H9 (cell line): ENCODE data around the gene FCHSD2. TPM values are rescaled to one million over a fixed set of nuclear protein-coding genes. Genes with fewer than 3 reads are reported as not detected.

Experiments
- DNase-seq: peaks from one replicate; pipeline ENCODE4 v3.0.0-alpha.2; 2017
- H2AFZ ChIP-seq: one replicate; pipeline ENCODE4 v1.6.1; 2013; ENCODE audit warnings: mild to moderate bottlenecking, low read length, control low read depth, moderate library complexity
- H2AK5ac ChIP-seq: 2 replicates; pipeline ENCODE4 v1.6.1; 2013; ENCODE audit warnings: low read length, control low read depth, mixed read lengths; ENCODE audit not compliant: insufficient read length
- H2BK120ac ChIP-seq: one replicate; pipeline ENCODE4 v1.6.1; 2013; ENCODE audit warnings: low read depth, mild to moderate bottlenecking, low read length, control low read depth, inconsistent platforms; ENCODE audit not compliant: poor library complexity, severe bottlenecking
- H2BK12ac ChIP-seq: 2 replicates; pipeline ENCODE4 v1.6.1; 2013; ENCODE audit warnings: low read length, control low read depth, mixed read lengths, low read depth; ENCODE audit not compliant: insufficient read length
- H2BK15ac ChIP-seq: 2 replicates; pipeline ENCODE4 v1.6.1; 2013; ENCODE audit warnings: low read depth, low read length, control low read depth
- H2BK20ac ChIP-seq: one replicate; pipeline ENCODE4 v1.6.1; 2013; ENCODE audit warnings: low read depth, mild to moderate bottlenecking, low read length, control low read depth, inconsistent platforms; ENCODE audit not compliant: poor library complexity, severe bottlenecking
- H2BK5ac ChIP-seq: 2 replicates; pipeline ENCODE4 v1.6.1; 2013; ENCODE audit warnings: low read length, control low read depth, mixed read lengths; ENCODE audit not compliant: insufficient read length
- H3K14ac ChIP-seq: 2 replicates; pipeline ENCODE4 v1.6.1; 2013; ENCODE audit warnings: low read length, control low read depth; ENCODE audit not compliant: insufficient read depth
- H3K18ac ChIP-seq: 2 replicates; pipeline ENCODE4 v1.6.1; 2013; ENCODE audit warnings: low read depth, mild to moderate bottlenecking, mixed read lengths, low read length, control low read depth; ENCODE audit not compliant: insufficient read length
- H3K23ac ChIP-seq: 2 replicates; pipeline ENCODE4 v1.6.1; 2013; ENCODE audit warnings: low read length, control low read depth, mixed read lengths, low read depth; ENCODE audit not compliant: insufficient read length
- H3K23me2 ChIP-seq: 2 replicates; pipeline ENCODE4 v1.6.1; 2013; ENCODE audit warnings: low read depth, mild to moderate bottlenecking, mixed read lengths, low read length, control low read depth; ENCODE audit not compliant: insufficient read length, poor library complexity, severe bottlenecking
- H3K27ac ChIP-seq: 2 replicates; pipeline ENCODE4 v1.5.1; 2013; ENCODE audit warnings: low read length, control low read depth, mixed read lengths, low read depth; ENCODE audit not compliant: insufficient read length
- H3K27me3 ChIP-seq: 2 replicates; pipeline ENCODE4 v1.6.1; 2013; ENCODE audit warnings: low read length, control low read depth, inconsistent platforms; ENCODE audit not compliant: insufficient read depth
- H3K4ac ChIP-seq: 2 replicates; pipeline ENCODE4 v1.6.1; 2013; ENCODE audit warnings: low read depth, mild to moderate bottlenecking, control low read depth, inconsistent platforms, low read length, moderate library complexity
- H3K4me1 ChIP-seq: 2 replicates; pipeline ENCODE4 v1.6.1; 2013; ENCODE audit warnings: low read length, control low read depth, inconsistent platforms; ENCODE audit not compliant: insufficient read depth
- H3K4me2 ChIP-seq: 2 replicates; pipeline ENCODE4 v1.6.1; 2013; ENCODE audit warnings: low read length, control low read depth, mixed read lengths; ENCODE audit not compliant: insufficient read length, insufficient read depth
- H3K56ac ChIP-seq: 2 replicates; pipeline ENCODE4 v1.6.1; 2013; ENCODE audit warnings: low read depth, mild to moderate bottlenecking, mixed read lengths, low read length, control low read depth; ENCODE audit not compliant: insufficient read length
- H3K79me1 ChIP-seq: 2 replicates; pipeline ENCODE4 v1.6.1; 2013; ENCODE audit warnings: low read depth, mild to moderate bottlenecking, moderate library complexity, low read length, control low read depth, inconsistent platforms; ENCODE audit not compliant: insufficient read depth, poor library complexity, severe bottlenecking
- H3K79me2 ChIP-seq: 2 replicates; pipeline ENCODE4 v1.6.1; 2013; ENCODE audit warnings: low read length, control low read depth, inconsistent platforms; ENCODE audit not compliant: insufficient read depth
- H3K9ac ChIP-seq: 2 replicates; pipeline ENCODE4 v1.6.1; 2013; ENCODE audit warnings: low read length, control low read depth, mixed read lengths; ENCODE audit not compliant: insufficient read length; ENCODE audit errors: extremely low read depth
- H3K9me3 ChIP-seq: one replicate; pipeline ENCODE4 v1.6.1; 2013; ENCODE audit warnings: low read depth, low read length, inconsistent platforms; ENCODE audit not compliant: control insufficient read depth
- H3T11ph ChIP-seq: one replicate; pipeline ENCODE4 v1.6.1; 2013; ENCODE audit warnings: mild to moderate bottlenecking, low read length, control low read depth, inconsistent platforms
- H4K20me1 ChIP-seq: one replicate; pipeline ENCODE4 v1.6.1; 2013; ENCODE audit not compliant: control insufficient read depth, insufficient read length, insufficient read depth
- H4K5ac ChIP-seq: 2 replicates; pipeline ENCODE4 v1.6.1; 2013; ENCODE audit warnings: low read depth, mild to moderate bottlenecking, mixed read lengths, low read length, control low read depth; ENCODE audit not compliant: insufficient read length
- H4K8ac ChIP-seq: replicated peaks from 2 replicates; pipeline ENCODE4 v1.6.1; 2013; ENCODE audit warnings: low read length, control low read depth, mixed read lengths, low read depth; ENCODE audit not compliant: insufficient read length
- H4K91ac ChIP-seq: 2 replicates; pipeline ENCODE4 v1.6.1; 2013; ENCODE audit warnings: low read depth, mild to moderate bottlenecking, moderate library complexity, mixed read lengths, low read length, control low read depth; ENCODE audit not compliant: insufficient read length
- H3K27ac Mint-ChIP-seq, 3 experiments: 2 replicates in 2 of 3; 3 replicates in 1 of 3; pipeline ENCODE4 v1.8.0; 2020 to 2021; ENCODE audit warnings: mixed read lengths in 3 of 3, mild to moderate bottlenecking in 1 of 3, moderate library complexity in 1 of 3
- H3K27me3 Mint-ChIP-seq: 2 replicates; pipeline ENCODE4 v1.8.0; 2021; ENCODE audit warnings: low read depth, mild to moderate bottlenecking, moderate library complexity, mixed read lengths
- H3K36me3 Mint-ChIP-seq, 3 experiments: 2 replicates in 2 of 3; 3 replicates in 1 of 3; pipeline ENCODE4 v1.8.0; 2020 to 2021; ENCODE audit warnings: low read depth in 3 of 3, mixed read lengths in 3 of 3; ENCODE audit not compliant: insufficient read depth in 1 of 3
- H3K4me1 Mint-ChIP-seq, 2 experiments: 2 replicates each; pipeline ENCODE4 v1.8.0; 2020; ENCODE audit warnings: mixed read lengths in 2 of 2
- H3K4me3 Mint-ChIP-seq, 2 experiments: 2 replicates in 1 of 2; 3 replicates in 1 of 2; pipeline ENCODE4 v1.8.0; 2020 to 2021; ENCODE audit warnings: mild to moderate bottlenecking in 2 of 2, mixed read lengths in 2 of 2, moderate library complexity in 1 of 2
- H3K9me3 Mint-ChIP-seq, 2 experiments: 2 replicates in 1 of 2; 3 replicates in 1 of 2; pipeline ENCODE4 v1.8.0; 2020; ENCODE audit warnings: mild to moderate bottlenecking in 2 of 2, mixed read lengths in 2 of 2, moderate library complexity in 1 of 2
- CTCF ChIP-seq: fragments of 200-600 bp; sonication (generic); conservative IDR thresholded peaks from 3 replicates; pipeline ENCODE4 v1.8.0; 2021; ENCODE audit warnings: antibody characterized with exemption, mild to moderate bottlenecking
- WGBS: extraction: QIAGEN DNeasy Blood & Tissue Kit; methylation state at CpG from one replicate; pipeline ENCODE4 v1.1.7; 2013; ENCODE audit warnings: missing lambda C conversion rate, low lambda C conversion rate, mixed read lengths; ENCODE audit not compliant: insufficient read length; ENCODE audit errors: extremely low coverage; 5-methylcytosine and 5-hydroxymethylcytosine counted together
- total RNA-seq: library from RNA; stranded (reverse); gene quantifications from 2 replicates; pipeline ENCODE4 v1.2.1, GENCODE V29; 2021

Gene FCHSD2
- total RNA-seq, 1 experiment from 2014 or later: 17.8 TPM

GRCh38 chr11:73129198-73129597 lies 12.9 kb downstream of the FCHSD2 start:
- Histone ChIP-seq H3K23ac (no peak overlapping the region), H3K14ac (no peak overlapping the region), H3T11ph (no peak overlapping the region), H3K23me2 (no peaks in the 10 kb centered on the region), H2BK12ac (no peak overlapping the region), H2AFZ (no peak overlapping the region), H4K91ac (no peak overlapping the region), H3K56ac (no peak overlapping the region), H3K79me1 (no peaks in the 10 kb centered on the region), H4K20me1 (no peaks in the 10 kb centered on the region), H2BK20ac (no peak overlapping the region), H4K5ac (no peak overlapping the region), H3K79me2 (no peaks in the 10 kb centered on the region), H2BK5ac (no peak overlapping the region), H3K4ac (no peak overlapping the region), H3K27me3 (no peaks in the 10 kb centered on the region), H3K27ac (no peak overlapping the region), H3K4me1 (no peaks in the 10 kb centered on the region), H3K18ac (no peak overlapping the region), H3K9ac (no peak overlapping the region), H3K9me3 (no peaks in the 10 kb centered on the region), H2BK120ac (no peak overlapping the region), H2BK15ac (no peak overlapping the region), H4K8ac (no peak overlapping the region), H2AK5ac (no peak overlapping the region), H3K4me2 (no peak overlapping the region)
- H3K9me3 Mint-ChIP-seq: no peaks in the 10 kb centered on the region; a peak in 1 of 5 replicates
- no peak for TF ChIP-seq CTCF
- no peaks in the 10 kb centered on the region for H3K27me3 Mint-ChIP-seq
- DNase-seq: no peak
- WGBS: no CpG with 5 or more reads among the region's 10 CpGs
- H3K36me3 Mint-ChIP-seq: peaks cover 0 to 33% (median 15%) of the 10 kb centered on the region in 3 experiments; a peak in 4 of 7 replicates
- H3K4me1 Mint-ChIP-seq: peaks cover 8 to 15% of the 10 kb centered on the region in 2 experiments; a peak in 3 of 4 replicates
- no peak overlapping the region for H3K27ac Mint-ChIP-seq
- no peak overlapping the region for H3K4me3 Mint-ChIP-seq
